ENCODE results near the gene GUSB. TPM values are rescaled to one million over a fixed set of nuclear protein-coding genes. Genes with fewer than 3 reads are reported as not detected.

The GUSB gene
- total RNA-seq, 1 experiment from 2014 or later = 36.5 TPM

DNA sequence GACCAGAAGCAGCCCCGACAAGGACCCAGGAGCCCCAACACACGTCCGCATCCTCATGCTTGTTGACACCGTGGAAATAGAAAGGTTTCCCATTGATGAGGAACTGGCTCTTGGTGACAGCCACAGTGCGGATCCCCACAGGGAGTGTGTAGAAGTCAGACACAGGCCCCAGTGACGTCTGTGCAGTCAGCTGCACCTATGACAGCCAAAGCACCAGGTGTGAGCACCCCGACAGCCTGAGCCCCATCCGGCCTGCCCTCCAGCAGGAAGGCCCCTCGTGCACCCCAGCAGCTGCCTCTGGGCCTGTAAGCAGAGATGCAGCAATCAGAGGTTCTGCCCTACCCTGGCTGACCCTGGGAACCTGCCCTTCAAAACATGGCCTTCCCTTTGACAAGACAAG lies 7.1 kb downstream of the GUSB start:
- Mint-ChIP-seq H3K27ac (ENCODE audit: unreplicated experiment) (no peak overlapping the region), H3K27me3 (ENCODE audit: unreplicated experiment) (no peaks in the 10 kb centered on the region), H3K4me3 (ENCODE audit: low read depth, unreplicated experiment) (no peak overlapping the region), H3K9me3 (ENCODE audit: low read depth, unreplicated experiment) (no peaks in the 10 kb centered on the region), H3K36me3 (ENCODE audit: insufficient read depth, unreplicated experiment) (peaks cover 16% of the 10 kb centered on the region), H3K4me1 (ENCODE audit: low read depth, unreplicated experiment) (no peaks in the 10 kb centered on the region)
- no TSS peak for BruUV-seq (replicated peaks)
- no peak for DNase-seq
- intact Hi-C loops (cut with micrococcal nuclease; ENCODE audit: unreplicated experiment) = no loop called here
- TF ChIP-seq, protein P1, sequence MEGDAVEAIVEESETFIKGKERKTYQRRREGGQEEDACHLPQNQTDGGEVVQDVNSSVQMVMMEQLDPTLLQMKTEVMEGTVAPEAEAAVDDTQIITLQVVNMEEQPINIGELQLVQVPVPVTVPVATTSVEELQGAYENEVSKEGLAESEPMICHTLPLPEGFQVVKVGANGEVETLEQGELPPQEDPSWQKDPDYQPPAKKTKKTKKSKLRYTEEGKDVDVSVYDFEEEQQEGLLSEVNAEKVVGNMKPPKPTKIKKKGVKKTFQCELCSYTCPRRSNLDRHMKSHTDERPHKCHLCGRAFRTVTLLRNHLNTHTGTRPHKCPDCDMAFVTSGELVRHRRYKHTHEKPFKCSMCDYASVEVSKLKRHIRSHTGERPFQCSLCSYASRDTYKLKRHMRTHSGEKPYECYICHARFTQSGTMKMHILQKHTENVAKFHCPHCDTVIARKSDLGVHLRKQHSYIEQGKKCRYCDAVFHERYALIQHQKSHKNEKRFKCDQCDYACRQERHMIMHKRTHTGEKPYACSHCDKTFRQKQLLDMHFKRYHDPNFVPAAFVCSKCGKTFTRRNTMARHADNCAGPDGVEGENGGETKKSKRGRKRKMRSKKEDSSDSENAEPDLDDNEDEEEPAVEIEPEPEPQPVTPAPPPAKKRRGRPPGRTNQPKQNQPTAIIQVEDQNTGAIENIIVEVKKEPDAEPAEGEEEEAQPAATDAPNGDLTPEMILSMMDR (IDR thresholded peaks at IDR 0.05; ENCODE audit: unreplicated experiment) = no peak
- CTCF ChIA-PET = no interaction called here

DNA sequence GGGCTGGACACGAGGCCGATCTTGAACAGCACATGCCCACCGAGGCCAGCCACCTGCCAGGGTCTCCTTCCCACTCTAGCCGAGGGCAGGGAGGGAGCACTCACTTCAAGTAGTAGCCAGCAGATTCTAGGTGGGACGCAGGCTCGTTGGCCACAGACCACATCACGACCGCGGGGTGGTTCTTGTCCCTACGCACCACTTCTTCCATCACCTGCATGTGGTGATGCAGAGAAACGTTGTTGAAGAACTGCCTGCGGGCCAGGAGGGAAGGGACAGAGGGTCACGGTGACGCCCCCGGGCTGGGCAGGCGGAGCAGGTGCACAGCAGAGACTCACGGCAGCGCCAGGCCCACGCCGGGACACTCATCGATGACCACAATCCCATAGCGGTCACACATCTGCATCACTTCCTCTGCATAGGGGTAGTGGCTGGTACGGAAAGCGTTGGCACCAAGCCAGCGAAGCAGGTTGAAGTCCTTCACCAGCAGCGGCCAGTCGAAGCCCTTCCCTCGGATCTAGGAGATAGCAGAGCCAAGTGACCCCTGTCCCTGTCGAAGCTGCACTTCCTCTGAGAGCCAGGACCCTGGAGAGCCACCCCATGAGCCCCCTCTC lies 7.7 kb downstream of the GUSB start:
- intact Hi-C loops (cut with micrococcal nuclease; ENCODE audit: unreplicated experiment) = no loop called here
- CTCF ChIA-PET = no interaction called here
- Mint-ChIP-seq H3K27me3 (ENCODE audit: unreplicated experiment) (no peaks in the 10 kb centered on the region), H3K4me1 (ENCODE audit: low read depth, unreplicated experiment) (no peaks in the 10 kb centered on the region), H3K9me3 (ENCODE audit: low read depth, unreplicated experiment) (no peaks in the 10 kb centered on the region), H3K27ac (ENCODE audit: unreplicated experiment) (no peak overlapping the region), H3K36me3 (ENCODE audit: insufficient read depth, unreplicated experiment) (peaks cover 16% of the 10 kb centered on the region), H3K4me3 (ENCODE audit: low read depth, unreplicated experiment) (no peak overlapping the region)
- no TSS peak for BruUV-seq (replicated peaks)
- no peak for DNase-seq
- TF ChIP-seq, protein P1 (IDR thresholded peaks at IDR 0.05; ENCODE audit: unreplicated experiment) = no peak

DNA sequence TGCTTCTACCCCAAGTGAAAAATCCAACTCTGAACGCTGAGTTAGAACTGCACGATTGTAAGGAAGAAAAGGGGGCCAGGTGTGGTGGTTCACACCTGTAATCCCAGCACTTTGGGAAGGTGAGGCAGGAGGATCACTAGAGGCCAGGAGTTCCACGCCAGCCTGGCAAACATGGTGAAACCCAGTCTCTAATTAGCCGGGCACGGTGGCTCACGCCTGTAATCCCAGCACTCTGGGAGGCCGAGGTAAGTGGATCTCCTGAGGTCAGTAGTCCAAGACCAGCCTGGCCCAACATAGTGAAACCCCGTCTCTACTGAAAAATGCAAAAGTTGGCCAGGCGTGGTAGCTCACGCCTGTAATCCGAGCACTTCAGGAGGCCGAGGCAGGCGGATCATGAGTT lies 9.0 kb downstream of the GUSB start:
- Mint-ChIP-seq H3K9me3 (ENCODE audit: low read depth, unreplicated experiment) (no peaks in the 10 kb centered on the region), H3K4me1 (ENCODE audit: low read depth, unreplicated experiment) (no peaks in the 10 kb centered on the region), H3K36me3 (ENCODE audit: insufficient read depth, unreplicated experiment) (peaks cover 21% of the 10 kb centered on the region), H3K27ac (ENCODE audit: unreplicated experiment) (no peak overlapping the region), H3K4me3 (ENCODE audit: low read depth, unreplicated experiment) (no peak overlapping the region), H3K27me3 (ENCODE audit: unreplicated experiment) (no peaks in the 10 kb centered on the region)
- no TSS peak for BruUV-seq (replicated peaks)
- TF ChIP-seq, protein P1 (IDR thresholded peaks at IDR 0.05; ENCODE audit: unreplicated experiment) = no peak
- intact Hi-C loops (cut with micrococcal nuclease; ENCODE audit: unreplicated experiment) = no loop called here
- CTCF ChIA-PET = no interaction called here
- DNase-seq = no peak

DNA sequence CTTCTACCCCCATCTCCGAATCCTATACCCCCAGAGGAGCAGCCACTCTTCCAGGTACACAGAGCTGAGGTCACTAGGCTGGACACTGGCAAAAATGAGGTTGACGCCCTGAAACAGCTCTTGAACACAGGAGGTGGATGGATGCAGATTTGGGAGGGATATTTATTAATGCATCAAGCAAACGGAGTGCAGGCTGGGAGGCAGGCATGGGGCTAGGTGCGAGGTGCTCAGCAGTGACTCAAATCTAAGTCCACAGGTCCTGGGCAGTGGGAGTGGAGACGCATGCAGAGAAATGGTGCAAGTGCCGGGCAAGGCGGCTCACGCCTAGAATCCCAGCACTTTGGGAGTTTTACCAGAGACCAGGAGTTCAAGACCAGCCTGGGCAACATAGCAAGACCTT lies 11.0 kb downstream of the GUSB start:
- peaks cover 17% of the 10 kb centered on the region for H3K36me3 Mint-ChIP-seq (ENCODE audit: insufficient read depth, unreplicated experiment)
- TF ChIP-seq, protein P1 (IDR thresholded peaks at IDR 0.05; ENCODE audit: unreplicated experiment) = no peak
- H3K27ac Mint-ChIP-seq (ENCODE audit: unreplicated experiment) = no peak overlapping the region

More for the DNA sequence above, 11.0 kb downstream of the GUSB start:
- DNase-seq = no peak
- no TSS peak for BruUV-seq (replicated peaks)
- Mint-ChIP-seq H3K4me1 (ENCODE audit: low read depth, unreplicated experiment) (no peaks in the 10 kb centered on the region), H3K27me3 (ENCODE audit: unreplicated experiment) (no peaks in the 10 kb centered on the region), H3K4me3 (ENCODE audit: low read depth, unreplicated experiment) (no peak overlapping the region), H3K9me3 (ENCODE audit: low read depth, unreplicated experiment) (no peaks in the 10 kb centered on the region)
- CTCF ChIA-PET = no interaction called here
- intact Hi-C loops (cut with micrococcal nuclease; ENCODE audit: unreplicated experiment) = no loop called here
